ENCODE data around the gene CCDC68. TPM values are rescaled to one million over a fixed set of nuclear protein-coding genes. Genes with fewer than 3 reads are reported as not detected.

Gene CCDC68
- total and polyA plus RNA-seq, 2 of the 13 experiments (the other 11 are each of a cell fraction or from before 2014, with no cell fraction given), result 4.6 to 13.3 TPM

GRCh38 chr18:54958704-54959625 lies at the start of gene CCDC68 (continued):
- TF ChIP-seq, protein P1, sequence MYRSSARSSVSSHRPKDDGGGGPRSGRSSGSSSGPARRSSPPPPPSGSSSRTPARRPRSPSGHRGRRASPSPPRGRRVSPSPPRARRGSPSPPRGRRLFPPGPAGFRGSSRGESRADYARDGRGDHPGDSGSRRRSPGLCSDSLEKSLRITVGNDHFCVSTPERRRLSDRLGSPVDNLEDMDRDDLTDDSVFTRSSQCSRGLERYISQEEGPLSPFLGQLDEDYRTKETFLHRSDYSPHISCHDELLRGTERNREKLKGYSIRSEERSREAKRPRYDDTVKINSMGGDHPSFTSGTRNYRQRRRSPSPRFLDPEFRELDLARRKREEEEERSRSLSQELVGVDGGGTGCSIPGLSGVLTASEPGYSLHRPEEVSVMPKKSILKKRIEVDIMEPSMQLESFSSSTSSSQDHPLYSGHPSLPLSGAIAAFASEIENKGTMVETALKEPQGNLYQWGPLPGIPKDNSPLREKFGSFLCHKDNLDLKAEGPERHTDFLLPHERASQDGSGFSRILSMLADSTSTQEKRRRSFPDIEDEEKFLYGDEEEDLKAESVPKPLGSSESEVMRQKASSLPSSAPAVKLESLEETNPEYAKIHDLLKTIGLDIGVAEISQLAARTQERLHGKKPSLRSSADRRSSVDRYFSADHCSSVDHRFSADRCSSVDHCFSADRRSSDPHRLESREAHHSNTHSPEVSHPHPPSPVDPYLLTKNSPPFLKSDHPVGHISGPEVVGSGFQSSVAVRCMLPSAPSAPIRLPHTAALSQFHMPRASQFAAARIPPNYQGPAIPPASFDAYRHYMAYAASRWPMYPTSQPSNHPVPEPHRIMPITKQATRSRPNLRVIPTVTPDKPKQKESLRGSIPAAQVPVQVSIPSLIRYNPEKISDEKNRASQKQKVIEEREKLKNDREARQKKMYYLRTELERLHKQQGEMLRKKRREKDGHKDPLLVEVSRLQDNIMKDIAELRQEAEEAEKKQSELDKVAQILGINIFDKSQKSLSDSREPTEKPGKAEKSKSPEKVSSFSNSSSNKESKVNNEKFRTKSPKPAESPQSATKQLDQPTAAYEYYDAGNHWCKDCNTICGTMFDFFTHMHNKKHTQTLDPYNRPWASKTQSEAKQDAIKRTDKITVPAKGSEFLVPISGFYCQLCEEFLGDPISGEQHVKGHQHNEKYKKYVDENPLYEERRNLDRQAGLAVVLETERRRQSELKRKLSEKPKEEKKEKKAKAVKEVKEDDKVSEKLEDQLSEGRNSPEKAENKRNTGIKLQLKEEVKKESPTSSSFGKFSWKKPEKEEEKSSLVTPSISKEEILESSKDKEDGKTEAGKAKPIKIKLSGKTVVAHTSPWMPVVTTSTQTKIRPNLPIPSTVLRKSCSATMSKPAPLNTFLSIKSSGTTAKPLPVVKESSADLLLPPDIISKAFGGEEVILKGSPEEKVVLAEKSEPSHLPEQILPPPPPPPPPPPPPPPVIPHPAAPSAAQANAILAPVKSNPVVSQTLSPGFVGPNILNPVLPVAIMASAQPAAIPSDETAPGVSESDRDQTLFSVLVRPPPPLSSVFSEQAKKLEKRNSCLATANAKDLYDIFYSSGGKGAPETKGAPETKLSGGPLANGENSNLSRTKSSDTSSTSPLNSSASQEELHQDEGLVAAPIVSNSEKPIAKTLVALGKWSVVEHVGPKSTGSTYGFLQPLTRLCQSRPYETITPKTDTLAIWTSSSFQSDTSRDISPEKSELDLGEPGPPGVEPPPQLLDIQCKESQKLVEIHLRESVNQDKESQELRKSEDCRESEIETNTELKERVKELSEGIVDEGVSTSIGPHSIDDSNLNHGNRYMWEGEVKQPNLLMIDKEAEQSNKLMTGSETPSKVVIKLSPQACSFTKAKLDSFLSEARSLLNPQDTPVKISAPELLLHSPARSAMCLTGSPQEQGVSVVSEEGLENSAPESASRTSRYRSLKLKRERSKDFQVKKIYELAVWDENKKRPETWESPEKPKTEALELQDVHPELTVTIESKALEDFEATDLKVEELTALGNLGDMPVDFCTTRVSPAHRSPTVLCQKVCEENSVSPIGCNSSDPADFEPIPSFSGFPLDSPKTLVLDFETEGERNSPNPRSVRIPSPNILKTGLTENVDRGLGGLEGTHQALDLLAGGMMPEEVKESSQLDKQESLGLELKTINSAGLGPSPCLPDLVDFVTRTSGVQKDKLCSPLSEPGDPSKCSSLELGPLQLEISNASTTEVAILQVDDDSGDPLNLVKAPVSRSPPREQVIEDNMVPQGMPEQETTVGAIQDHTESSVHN (CRISPR knock-in tag; IDR thresholded peaks at IDR 0.05), result no peak
- TF ChIP-seq AGO2 (optimal IDR thresholded peaks at IDR 0.05; ENCODE audit: low read depth, low read length) (no peak), FOXJ3 (CRISPR knock-in tag; IDR thresholded peaks at IDR 0.05; ENCODE audit: borderline replicate concordance) (no peak), NR2C2 (CRISPR knock-in tag; IDR thresholded peaks at IDR 0.05; ENCODE audit: borderline replicate concordance) (no peak), REXO4 (CRISPR knock-in tag; IDR thresholded peaks at IDR 0.05; ENCODE audit: borderline replicate concordance) (no peak), ZNF382 (CRISPR knock-in tag; IDR thresholded peaks at IDR 0.05; ENCODE audit: borderline replicate concordance) (no peak), ZNF17 (CRISPR knock-in tag; IDR thresholded peaks at IDR 0.05) (no peak), NRL (CRISPR knock-in tag; IDR thresholded peaks at IDR 0.05; ENCODE audit: borderline replicate concordance) (peak; percentile 40; the same call in 1 of the 2 replicates), HNF4G (IDR thresholded peaks at IDR 0.05; ENCODE audit: borderline replicate concordance, low read depth, low read length) (peak; percentile 84), HNF4G (CRISPR knock-in tag; IDR thresholded peaks at IDR 0.05; ENCODE audit: borderline replicate concordance, low read depth) (peak; percentile 93; the same call in 1 of the 2 replicates), NKX3-1 (CRISPR knock-in tag; IDR thresholded peaks at IDR 0.05) (no peak), ZNF160 (CRISPR knock-in tag; IDR thresholded peaks at IDR 0.05) (0 out of 2 replicates have a peak, but pooled peaks have one; percentile 48), ZFAT (CRISPR knock-in tag; conservative IDR thresholded peaks at IDR 0.05) (no peak), SETDB1 (CRISPR knock-in tag; IDR thresholded peaks at IDR 0.05; ENCODE audit: borderline replicate concordance) (no peak), ERF (CRISPR knock-in tag; IDR thresholded peaks at IDR 0.05) (no peak), PCBP1 (IDR thresholded peaks at IDR 0.05; ENCODE audit: borderline replicate concordance, low read depth, low read length) (no peak), ZNF180 (CRISPR knock-in tag; IDR thresholded peaks at IDR 0.05; ENCODE audit: borderline replicate concordance, low read depth) (no peak), HDAC6 (IDR thresholded peaks at IDR 0.05; ENCODE audit: low read depth, low read length) (no peak), ZNF570 (CRISPR knock-in tag; IDR thresholded peaks at IDR 0.05; ENCODE audit: borderline replicate concordance) (no peak)
- TF ChIP-seq, protein P2, sequence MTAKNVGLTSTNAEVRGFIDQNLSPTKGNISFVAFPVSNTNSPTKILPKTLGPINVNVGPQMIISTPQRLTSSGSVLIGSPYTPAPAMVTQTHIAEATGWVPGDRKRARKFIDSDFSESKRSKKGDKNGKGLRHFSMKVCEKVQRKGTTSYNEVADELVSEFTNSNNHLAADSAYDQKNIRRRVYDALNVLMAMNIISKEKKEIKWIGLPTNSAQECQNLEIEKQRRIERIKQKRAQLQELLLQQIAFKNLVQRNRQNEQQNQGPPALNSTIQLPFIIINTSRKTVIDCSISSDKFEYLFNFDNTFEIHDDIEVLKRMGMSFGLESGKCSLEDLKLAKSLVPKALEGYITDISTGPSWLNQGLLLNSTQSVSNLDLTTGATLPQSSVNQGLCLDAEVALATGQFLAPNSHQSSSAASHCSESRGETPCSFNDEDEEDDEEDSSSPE (CRISPR knock-in tag; IDR thresholded peaks at IDR 0.05), result peak; percentile 40; the same call in 1 of the 2 replicates

All from HepG2 (cell line).